Measurements from ENCODE around the gene KLC4.

DNA sequence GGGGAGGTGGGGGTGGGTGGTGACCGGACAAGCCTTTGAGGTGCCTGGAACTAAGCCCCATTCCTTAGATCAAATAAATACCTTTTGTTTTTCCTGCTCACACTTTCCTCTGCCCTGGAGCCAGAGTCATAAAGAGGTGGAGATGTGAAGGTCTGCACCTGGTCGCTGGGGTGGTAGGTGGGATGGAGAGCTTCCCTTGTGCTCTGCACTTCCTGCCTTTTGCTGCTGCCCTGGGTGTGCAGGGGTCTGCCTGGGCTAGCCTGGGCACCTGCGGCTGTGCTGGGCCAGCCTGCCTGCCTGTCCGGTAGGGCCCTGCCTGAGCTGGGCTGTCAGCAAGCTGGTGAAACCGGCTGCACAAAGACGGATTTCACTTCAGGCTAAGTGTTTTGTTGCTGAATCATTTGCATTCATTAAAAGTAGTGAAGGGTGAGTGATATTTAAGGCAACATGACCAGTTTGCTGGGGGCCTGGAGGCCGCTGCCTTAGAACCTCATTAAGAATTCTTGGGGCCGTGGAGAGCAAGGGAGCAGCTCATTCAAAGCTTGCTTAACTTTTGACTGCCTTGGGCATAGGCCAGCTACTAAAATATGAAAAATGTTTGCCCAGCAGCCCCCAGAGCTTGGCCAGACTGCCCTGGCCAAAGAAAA, 37.1 kb downstream of the KLC4 start:
- TF ChIP-seq EZH2phosphoT487 (IDR thresholded peaks at IDR 0.05; ENCODE audit: borderline replicate concordance, low read length), result no peak
- TF ChIP-seq, protein P1, sequence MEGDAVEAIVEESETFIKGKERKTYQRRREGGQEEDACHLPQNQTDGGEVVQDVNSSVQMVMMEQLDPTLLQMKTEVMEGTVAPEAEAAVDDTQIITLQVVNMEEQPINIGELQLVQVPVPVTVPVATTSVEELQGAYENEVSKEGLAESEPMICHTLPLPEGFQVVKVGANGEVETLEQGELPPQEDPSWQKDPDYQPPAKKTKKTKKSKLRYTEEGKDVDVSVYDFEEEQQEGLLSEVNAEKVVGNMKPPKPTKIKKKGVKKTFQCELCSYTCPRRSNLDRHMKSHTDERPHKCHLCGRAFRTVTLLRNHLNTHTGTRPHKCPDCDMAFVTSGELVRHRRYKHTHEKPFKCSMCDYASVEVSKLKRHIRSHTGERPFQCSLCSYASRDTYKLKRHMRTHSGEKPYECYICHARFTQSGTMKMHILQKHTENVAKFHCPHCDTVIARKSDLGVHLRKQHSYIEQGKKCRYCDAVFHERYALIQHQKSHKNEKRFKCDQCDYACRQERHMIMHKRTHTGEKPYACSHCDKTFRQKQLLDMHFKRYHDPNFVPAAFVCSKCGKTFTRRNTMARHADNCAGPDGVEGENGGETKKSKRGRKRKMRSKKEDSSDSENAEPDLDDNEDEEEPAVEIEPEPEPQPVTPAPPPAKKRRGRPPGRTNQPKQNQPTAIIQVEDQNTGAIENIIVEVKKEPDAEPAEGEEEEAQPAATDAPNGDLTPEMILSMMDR (conservative IDR thresholded peaks at IDR 0.05; ENCODE audit: low read depth, low read length), result no peak
- no peak for TF ChIP-seq EZH2 (IDR thresholded peaks at IDR 0.05; ENCODE audit: low read length, unreplicated experiment)

All from PC-3 (cell line).